ENCODE data around the gene ATP6AP2. TPM values are rescaled to one million over a fixed set of nuclear protein-coding genes. Genes with fewer than 3 reads are reported as not detected.
"Not testable (repeated sequence)": the region's sequence is repeated elsewhere in the genome, so short reads cannot be mapped to it uniquely, and the experiment has no call there.

Gene ATP6AP2
- total and polyA plus RNA-seq, 2 of the 8 experiments (the other 6 are each of a cell fraction or from before 2014, with no cell fraction given) = 66.0 to 86.2 TPM

DNA sequence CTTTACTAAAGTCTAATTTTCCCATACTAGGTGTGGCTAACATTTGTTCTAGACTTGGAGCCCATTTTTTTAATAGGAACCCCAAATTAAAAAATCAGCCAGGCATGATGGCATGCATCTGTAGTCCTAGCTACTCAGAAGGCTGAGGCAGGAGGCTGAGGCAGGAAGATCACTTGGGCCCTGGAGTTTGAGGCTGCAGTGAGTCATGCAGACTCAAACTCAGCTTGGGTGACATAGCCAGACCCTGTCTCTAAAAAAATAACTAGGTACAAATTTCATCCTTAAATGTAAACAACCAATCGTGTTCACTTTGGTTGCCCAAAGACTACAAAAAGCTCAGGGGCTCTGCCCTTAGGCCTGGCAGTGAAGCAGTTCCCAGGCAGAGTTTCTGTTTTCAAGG lies 6.9 kb downstream of the ATP6AP2 start:
- H4K8ac ChIP-seq (ENCODE audit: extremely low read depth, insufficient read depth, low read length); H3K4me1 ChIP-seq (replicated peaks in 1 of 4; ENCODE audit: control insufficient read depth in 3 of 4, insufficient read depth in 4 of 4, low read length in 3 of 4); H3K14ac ChIP-seq (ENCODE audit: insufficient read length); H4K91ac ChIP-seq (replicated peaks; ENCODE audit: insufficient read length, low read length); H2BK5ac ChIP-seq (ENCODE audit: low read depth, low read length); H3K23ac ChIP-seq (ENCODE audit: insufficient read length); H2BK12ac ChIP-seq (ENCODE audit: low read depth, low read length); H3K4me2 ChIP-seq (ENCODE audit: insufficient read depth in 1 of 2, low read depth in 2 of 2, low read length in 2 of 2); H4K20me1 ChIP-seq (replicated peaks in 1 of 2; ENCODE audit: control insufficient read depth in 1 of 2, insufficient read depth in 2 of 2, low read length in 2 of 2); H3K18ac ChIP-seq (ENCODE audit: extremely low read depth, low read length); DNase-seq (ENCODE audit: low read depth in 1 of 2, low spot score in 2 of 2); H3K79me1 ChIP-seq (ENCODE audit: low read depth, low read length); H3K4ac ChIP-seq (replicated peaks; ENCODE audit: insufficient read length, low read depth, low read length); H2BK120ac ChIP-seq (replicated peaks; ENCODE audit: low read depth, low read length); H2BK20ac ChIP-seq (ENCODE audit: low read length); H3K27ac ChIP-seq (ENCODE audit: low read depth, low read length); H3K4me3 ChIP-seq (ENCODE audit: extremely low read depth in 1 of 4, insufficient read depth in 2 of 4, low read depth in 3 of 4, low read length in 4 of 4); H3K9ac ChIP-seq (replicated peaks in 1 of 4; ENCODE audit: extremely low read depth in 1 of 4, low read depth in 3 of 4, low read length in 3 of 4); H3K23me2 ChIP-seq (ENCODE audit: low read depth, low read length); H3K56ac ChIP-seq (replicated peaks; ENCODE audit: insufficient read length, low read depth, low read length); H3K27me3 ChIP-seq (replicated peaks in 1 of 4; ENCODE audit: control insufficient read depth in 3 of 4, extremely low read depth in 1 of 4, insufficient read depth in 3 of 4, low read length in 3 of 4); H2AFZ ChIP-seq (ENCODE audit: low read length); H2BK15ac ChIP-seq (ENCODE audit: low read length); H3K9me3 ChIP-seq (ENCODE audit: insufficient read depth in 2 of 2, low read depth in 1 of 2, low read length in 1 of 2); H4K5ac ChIP-seq (ENCODE audit: insufficient read length, low read depth, low read length); H2AK5ac ChIP-seq (ENCODE audit: low read depth, low read length); FAIRE-seq; CTCF ChIA-PET (ENCODE audit: partially characterized antibody): not testable (repeated sequence)
- POLR2A ChIA-PET (ENCODE audit: partially characterized antibody) = interaction anchor here (0.7 kb wide), 1 partner anchor 264 kb away, joined by 3 read pairs; no protein-coding TSS in a partner anchor
- 92% methylated on average over 1 of the region's 1 CpG; no CpG with 5 or more reads in 1 of the 2 experiments for WGBS, 2 experiments (ENCODE audit: extremely low coverage in 1 of 2, insufficient coverage in 1 of 2, insufficient read length in 1 of 2, insufficient replicate concordance in 2 of 2, low coverage in 1 of 2, low lambda C conversion rate in 2 of 2, missing lambda C conversion rate in 1 of 2)
- peaks cover 0 to 15% (median 3%) of the 10 kb centered on the region in 4 experiments; a peak in 4 of 8 replicates for H3K36me3 ChIP-seq (ENCODE audit: control insufficient read depth in 2 of 4, insufficient read depth in 4 of 4, low read length in 3 of 4)
- H3K79me2 ChIP-seq (ENCODE audit: control insufficient read depth in 1 of 2, insufficient read depth in 2 of 2, low read length in 2 of 2) = peaks cover 0 to 24% of the 10 kb centered on the region in 2 experiments; a peak in 2 of 4 replicates
